ENCODE results near the gene FBL. TPM values are rescaled to one million over a fixed set of nuclear protein-coding genes. Genes with fewer than 3 reads are reported as not detected.

Gene FBL
- total RNA-seq, 1 donor from 2014 or later = 119 TPM

DNA sequence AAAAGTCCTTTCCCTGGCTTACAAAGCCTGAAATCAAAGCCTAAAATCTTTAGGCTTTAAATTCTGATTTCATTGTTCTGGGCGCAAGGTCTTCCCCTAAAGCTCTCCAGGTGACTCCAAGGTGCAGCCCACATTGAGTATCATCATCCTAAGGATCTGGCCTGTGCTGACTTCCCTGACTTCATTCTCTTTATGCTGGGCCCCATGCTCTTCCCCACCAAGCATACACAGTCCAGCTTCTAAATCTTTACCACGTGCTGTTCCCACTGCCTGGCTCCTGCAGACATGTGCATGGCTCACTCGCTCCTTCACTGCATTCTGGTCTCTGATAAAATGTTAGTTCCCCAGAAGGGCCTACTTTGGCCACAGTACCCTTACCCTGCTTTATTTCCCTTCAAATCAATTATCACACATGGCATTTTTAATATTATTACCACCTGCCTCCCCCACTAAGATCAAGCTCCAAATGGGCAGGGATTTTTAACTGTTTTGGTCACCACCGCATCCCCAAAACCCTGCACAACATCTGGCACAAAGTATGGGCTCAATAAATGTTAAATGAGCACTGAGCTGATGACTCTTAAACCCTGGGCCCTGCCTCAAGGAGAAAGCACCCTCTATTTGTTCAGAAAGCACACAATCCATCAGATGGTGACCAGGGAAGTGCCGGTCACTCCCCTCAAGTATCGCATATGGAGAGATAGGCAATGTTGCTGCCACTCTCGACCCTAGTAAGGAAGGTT is 3.3 kb downstream of the FBL start:
- H3K4me3 Mint-ChIP-seq (ENCODE audit: unreplicated experiment) = peak overlapping the region; percentile 54
- DNase-seq = no peak
- TF ChIP-seq, protein P1, sequence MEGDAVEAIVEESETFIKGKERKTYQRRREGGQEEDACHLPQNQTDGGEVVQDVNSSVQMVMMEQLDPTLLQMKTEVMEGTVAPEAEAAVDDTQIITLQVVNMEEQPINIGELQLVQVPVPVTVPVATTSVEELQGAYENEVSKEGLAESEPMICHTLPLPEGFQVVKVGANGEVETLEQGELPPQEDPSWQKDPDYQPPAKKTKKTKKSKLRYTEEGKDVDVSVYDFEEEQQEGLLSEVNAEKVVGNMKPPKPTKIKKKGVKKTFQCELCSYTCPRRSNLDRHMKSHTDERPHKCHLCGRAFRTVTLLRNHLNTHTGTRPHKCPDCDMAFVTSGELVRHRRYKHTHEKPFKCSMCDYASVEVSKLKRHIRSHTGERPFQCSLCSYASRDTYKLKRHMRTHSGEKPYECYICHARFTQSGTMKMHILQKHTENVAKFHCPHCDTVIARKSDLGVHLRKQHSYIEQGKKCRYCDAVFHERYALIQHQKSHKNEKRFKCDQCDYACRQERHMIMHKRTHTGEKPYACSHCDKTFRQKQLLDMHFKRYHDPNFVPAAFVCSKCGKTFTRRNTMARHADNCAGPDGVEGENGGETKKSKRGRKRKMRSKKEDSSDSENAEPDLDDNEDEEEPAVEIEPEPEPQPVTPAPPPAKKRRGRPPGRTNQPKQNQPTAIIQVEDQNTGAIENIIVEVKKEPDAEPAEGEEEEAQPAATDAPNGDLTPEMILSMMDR (IDR thresholded peaks at IDR 0.05; ENCODE audit: partially characterized antibody, unreplicated experiment) = no peak
- peaks cover 7% of the 10 kb centered on the region for H3K27me3 Mint-ChIP-seq (ENCODE audit: unreplicated experiment)
- no peaks in the 10 kb centered on the region for H3K36me3 Mint-ChIP-seq (ENCODE audit: unreplicated experiment)
- H3K4me1 Mint-ChIP-seq (ENCODE audit: low read depth, unreplicated experiment) = peaks cover 47% of the 10 kb centered on the region
- peak overlapping the region; percentile 24 for H3K27ac Mint-ChIP-seq (ENCODE audit: unreplicated experiment)
- peaks cover 2% of the 10 kb centered on the region for H3K9me3 Mint-ChIP-seq (ENCODE audit: unreplicated experiment)

DNA sequence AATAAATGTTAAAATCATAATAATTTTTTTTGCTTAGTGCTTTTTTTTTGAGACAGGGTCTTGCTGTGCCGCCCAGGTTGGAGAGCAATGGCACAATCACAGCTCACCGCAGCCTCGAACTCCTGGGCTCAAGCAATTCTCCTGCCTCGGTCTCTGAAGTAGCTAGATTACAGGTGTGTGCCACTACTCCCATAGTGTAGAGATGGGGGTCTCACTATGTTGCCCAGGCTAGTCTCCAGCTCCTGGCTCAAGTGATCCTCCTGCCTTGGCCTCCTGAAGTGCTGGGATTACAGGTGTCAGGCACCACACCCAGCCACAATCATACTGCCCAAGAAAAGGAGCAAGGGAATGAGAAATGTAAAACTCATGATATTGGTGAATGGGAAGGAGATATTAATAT is 5.1 kb downstream of the FBL start:
- H3K9me3 Mint-ChIP-seq (ENCODE audit: unreplicated experiment) = no peaks in the 10 kb centered on the region
- H3K27me3 Mint-ChIP-seq (ENCODE audit: unreplicated experiment) = peaks cover 4% of the 10 kb centered on the region
- TF ChIP-seq, protein P1 (IDR thresholded peaks at IDR 0.05; ENCODE audit: partially characterized antibody, unreplicated experiment) = no peak
- DNase-seq = no peak
- H3K4me3 Mint-ChIP-seq (ENCODE audit: unreplicated experiment) = no peak overlapping the region
- H3K36me3 Mint-ChIP-seq (ENCODE audit: unreplicated experiment) = no peaks in the 10 kb centered on the region
- peaks cover 43% of the 10 kb centered on the region for H3K4me1 Mint-ChIP-seq (ENCODE audit: low read depth, unreplicated experiment)
- no peak overlapping the region for H3K27ac Mint-ChIP-seq (ENCODE audit: unreplicated experiment)

DNA sequence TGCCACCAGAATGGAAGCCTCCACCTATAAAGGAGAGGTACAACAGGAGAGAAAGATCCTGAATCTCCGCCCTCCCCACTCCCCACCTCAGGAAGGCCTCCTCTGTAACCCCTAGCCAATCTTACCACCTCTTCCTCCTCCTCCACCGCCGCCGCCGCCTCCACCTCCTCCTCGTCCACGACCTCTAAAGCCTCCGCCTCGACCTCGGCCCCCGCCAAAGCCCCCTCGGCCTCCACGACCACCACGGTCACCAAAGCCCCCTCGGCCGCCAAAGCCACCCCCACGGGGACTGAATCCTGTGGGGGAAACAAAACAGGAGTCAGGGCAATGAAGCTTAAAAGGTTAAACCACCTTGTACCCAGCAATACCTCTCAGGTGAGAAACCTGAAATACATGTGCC is 5.7 kb downstream of the FBL start:
- Mint-ChIP-seq H3K27me3 (ENCODE audit: unreplicated experiment) (peaks cover 2% of the 10 kb centered on the region), H3K27ac (ENCODE audit: unreplicated experiment) (peak overlapping the region; percentile 93), H3K36me3 (ENCODE audit: unreplicated experiment) (no peaks in the 10 kb centered on the region)

DNA sequence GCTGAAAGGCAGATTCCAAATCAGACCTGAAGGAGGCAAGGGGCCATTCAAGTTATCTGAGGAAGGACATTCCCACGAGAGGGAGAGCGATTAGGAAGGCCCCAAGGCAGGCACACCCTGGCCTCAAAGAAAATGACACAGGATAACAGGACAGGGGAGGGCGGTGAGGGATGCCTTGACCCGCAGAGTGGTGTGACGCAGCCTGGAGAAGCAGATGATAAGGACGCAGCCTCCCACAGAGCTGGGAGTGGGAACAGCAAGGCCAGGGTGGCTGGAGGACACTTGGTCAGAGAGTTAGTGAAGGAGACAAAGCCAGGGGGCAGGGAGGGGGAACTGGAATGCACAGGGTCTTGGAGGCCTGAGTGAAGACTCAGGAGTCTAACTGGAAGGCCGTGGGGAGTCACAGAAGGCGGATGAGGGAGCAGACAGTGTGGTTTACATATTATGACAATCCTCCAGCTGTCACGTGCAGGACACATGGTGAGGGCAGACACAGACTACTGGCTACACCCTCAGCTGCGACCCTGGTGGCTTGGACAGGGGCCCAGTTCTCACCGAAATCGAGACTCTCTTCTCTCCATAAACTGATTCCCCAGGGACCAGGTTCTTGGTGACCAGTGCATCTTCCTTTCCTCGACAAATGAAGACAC is 6.4 kb downstream of the FBL start:
- peaks cover 37% of the 10 kb centered on the region for H3K4me1 Mint-ChIP-seq (ENCODE audit: low read depth, unreplicated experiment)
- TF ChIP-seq, protein P1 (IDR thresholded peaks at IDR 0.05; ENCODE audit: partially characterized antibody, unreplicated experiment) = no peak
- H3K4me3 Mint-ChIP-seq (ENCODE audit: unreplicated experiment) = peak overlapping the region; percentile 55
- peaks cover 2% of the 10 kb centered on the region for H3K27me3 Mint-ChIP-seq (ENCODE audit: unreplicated experiment)
- peak; percentile 56 for DNase-seq
- H3K27ac Mint-ChIP-seq (ENCODE audit: unreplicated experiment) = peak overlapping the region; percentile 93
- H3K36me3 Mint-ChIP-seq (ENCODE audit: unreplicated experiment) = no peaks in the 10 kb centered on the region
- no peaks in the 10 kb centered on the region for H3K9me3 Mint-ChIP-seq (ENCODE audit: unreplicated experiment)

More for the DNA sequence above, 5.7 kb downstream of the FBL start:
- peak overlapping the region; percentile 41 for H3K4me3 Mint-ChIP-seq (ENCODE audit: unreplicated experiment)
- no peak for DNase-seq
- TF ChIP-seq, protein P1 (IDR thresholded peaks at IDR 0.05; ENCODE audit: partially characterized antibody, unreplicated experiment) = no peak
- H3K4me1 Mint-ChIP-seq (ENCODE audit: low read depth, unreplicated experiment) = peaks cover 41% of the 10 kb centered on the region
- no peaks in the 10 kb centered on the region for H3K9me3 Mint-ChIP-seq (ENCODE audit: unreplicated experiment)

DNA sequence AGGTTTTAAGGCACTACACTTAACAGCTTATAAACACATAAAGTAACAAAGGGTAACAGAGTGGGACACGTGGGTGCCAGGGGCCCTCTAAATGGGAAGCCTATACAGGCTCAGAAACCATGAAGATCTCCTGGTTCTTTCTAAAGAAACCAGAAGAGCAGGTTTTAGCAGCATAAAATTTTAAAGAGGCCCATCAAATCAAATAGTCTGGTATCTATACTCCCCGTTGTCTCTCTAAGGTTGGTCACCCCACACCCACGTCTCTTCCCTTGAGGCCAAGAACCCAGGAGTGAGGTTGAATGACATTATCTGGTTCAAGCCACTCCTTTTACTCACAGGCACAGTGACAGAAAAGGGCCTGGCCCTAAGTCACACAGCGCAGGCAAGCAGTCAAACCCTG is 7.6 kb downstream of the FBL start:
- no peak for DNase-seq
- H3K27ac Mint-ChIP-seq (ENCODE audit: unreplicated experiment) = peak overlapping the region; percentile 46
- no peak overlapping the region for H3K4me3 Mint-ChIP-seq (ENCODE audit: unreplicated experiment)
- H3K4me1 Mint-ChIP-seq (ENCODE audit: low read depth, unreplicated experiment) = peaks cover 35% of the 10 kb centered on the region
- TF ChIP-seq, protein P1 (IDR thresholded peaks at IDR 0.05; ENCODE audit: partially characterized antibody, unreplicated experiment) = no peak
- H3K9me3 Mint-ChIP-seq (ENCODE audit: unreplicated experiment) = peaks cover 3% of the 10 kb centered on the region
- peaks cover 5% of the 10 kb centered on the region for H3K27me3 Mint-ChIP-seq (ENCODE audit: unreplicated experiment)
- H3K36me3 Mint-ChIP-seq (ENCODE audit: unreplicated experiment) = no peaks in the 10 kb centered on the region

All from glutamatergic neuron (in vitro differentiated cells).